Right renal cortex interstitium (tissue), 3 donors: ENCODE results near the gene PPP2R2C. TPM values are rescaled to one million over a fixed set of nuclear protein-coding genes. Genes with fewer than 3 reads are reported as not detected.

Experiments
- DNase-seq, 3 donors: peaks; one replicate each; pipeline ENCODE4 v3.0.0-alpha.2; 2013; ENCODE audit warnings: low read depth in 3 of 3, low spot score in 2 of 3
- polyA plus RNA-seq, 3 donors: library from polyadenylated mRNA; unstranded; fragments of 120-200 nt; gene quantifications; one replicate each; pipeline ENCODE4 v1.2.1, GENCODE V29; 2013; ENCODE audit not compliant: insufficient read length in 3 of 3

Gene PPP2R2C
- polyA plus RNA-seq, 3 donors: 0.22 to 0.62 (median 0.39) TPM

DNA sequence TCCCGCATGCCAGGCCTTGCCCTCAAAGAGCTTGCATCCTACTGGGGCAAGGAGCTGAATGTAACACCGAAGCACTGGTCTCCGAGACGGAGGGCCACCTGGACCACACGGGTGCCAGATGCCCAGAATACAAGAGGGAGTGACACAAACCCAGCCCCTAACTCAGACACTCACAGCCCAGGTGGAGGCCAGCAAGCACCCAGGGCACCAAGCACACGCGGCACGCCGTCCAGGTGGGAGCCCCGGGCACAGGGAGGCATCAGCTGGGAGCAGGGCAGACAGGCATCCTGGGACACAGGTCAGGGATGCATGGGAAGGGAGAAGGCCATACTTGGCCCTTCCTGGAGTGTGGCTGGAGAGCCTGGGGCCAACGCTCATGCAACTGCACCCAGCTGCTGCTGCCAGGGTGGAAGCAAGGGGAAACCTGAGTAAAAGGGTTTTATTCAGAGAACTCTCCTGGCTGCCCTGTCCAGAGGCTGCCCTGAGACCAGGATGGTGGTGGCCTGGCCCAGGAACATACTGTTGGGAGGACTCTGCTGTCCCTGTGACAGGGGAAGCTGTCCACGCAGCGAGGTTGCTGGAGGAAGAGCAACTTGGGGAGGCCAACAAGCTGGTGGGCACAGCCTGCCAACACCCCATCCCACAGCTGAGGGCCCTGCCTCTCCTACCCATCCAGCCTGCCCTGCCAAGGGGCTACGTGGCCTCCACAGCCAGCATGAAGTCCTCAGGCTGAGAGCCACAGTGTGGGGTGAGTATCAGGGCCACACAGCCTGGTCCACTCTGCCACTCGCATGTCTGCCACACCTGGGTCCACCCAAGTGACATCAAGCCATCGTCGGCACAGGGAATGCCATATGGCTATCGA lies 22.2 kb upstream of the PPP2R2C start:
- no peak for DNase-seq

DNA sequence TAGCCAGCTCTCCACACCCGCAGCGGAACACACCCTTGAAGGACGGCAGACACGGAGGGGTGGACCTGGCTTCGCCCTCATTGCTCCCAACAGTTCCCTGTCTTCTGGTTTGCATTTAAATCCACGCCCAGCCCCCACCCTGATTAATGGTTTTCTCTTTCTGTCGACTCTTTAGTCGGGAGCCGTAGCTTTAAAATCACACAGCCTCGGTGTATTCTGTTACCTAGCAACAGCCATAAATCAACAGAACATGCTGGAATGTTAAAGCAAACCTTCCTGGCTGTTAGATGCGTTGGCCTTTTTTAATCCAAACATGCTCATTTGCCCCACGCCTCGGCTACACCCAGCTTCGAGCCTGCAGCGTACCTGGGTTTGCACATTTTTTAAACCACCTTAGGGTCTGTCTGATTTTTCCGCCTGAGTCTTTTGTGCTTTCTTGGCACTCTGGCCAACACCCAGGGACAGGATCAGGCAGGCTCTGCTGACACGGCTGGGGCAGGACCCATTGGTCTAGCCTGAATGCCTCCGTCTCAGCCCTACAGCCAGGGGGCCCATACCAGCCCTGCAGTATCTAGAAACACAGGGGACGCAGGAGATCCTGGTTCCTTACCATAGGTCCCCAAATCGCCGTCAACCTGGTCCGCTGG lies 21.4 kb upstream of the PPP2R2C start:
- DNase-seq: peak in 2 of 3 donors; percentile 27 to 64

DNA sequence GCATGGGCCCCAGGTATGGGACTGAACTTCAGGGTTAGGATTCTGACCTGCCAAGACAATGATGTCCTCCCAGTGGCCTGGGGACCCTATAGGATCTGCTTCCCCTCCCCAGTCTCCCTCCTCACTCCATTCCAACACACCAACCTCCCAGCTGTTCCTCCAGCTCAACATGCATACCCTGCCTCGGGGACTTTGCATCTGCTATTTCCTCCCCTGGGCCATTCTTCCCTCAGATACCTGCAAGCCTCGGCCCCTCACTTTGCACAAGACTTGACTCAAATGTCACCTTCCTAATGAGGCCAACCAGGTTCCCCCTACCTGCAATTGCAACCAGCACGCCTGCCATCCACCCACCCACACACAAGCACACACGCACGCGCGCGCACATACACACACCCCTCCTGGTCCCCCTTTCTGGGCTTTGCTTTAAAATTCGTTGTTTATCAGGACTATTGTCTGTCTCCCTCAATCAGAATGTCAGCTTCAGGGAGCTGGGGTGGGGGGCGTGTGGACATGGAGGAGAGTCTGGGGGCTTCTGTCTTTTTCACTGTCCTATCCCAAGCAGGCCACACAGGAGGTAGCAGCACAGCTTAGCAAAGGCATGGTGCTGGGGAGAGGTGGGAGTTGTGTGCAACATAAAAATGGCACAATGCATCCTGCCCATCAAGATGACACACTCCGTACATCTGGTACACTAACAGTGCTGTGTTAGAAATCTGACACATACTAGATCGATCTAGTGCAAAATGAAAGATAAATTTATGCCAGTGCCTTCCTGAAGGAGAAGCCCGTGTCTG lies 20.6 kb upstream of the PPP2R2C start:
- DNase-seq: no peak

DNA sequence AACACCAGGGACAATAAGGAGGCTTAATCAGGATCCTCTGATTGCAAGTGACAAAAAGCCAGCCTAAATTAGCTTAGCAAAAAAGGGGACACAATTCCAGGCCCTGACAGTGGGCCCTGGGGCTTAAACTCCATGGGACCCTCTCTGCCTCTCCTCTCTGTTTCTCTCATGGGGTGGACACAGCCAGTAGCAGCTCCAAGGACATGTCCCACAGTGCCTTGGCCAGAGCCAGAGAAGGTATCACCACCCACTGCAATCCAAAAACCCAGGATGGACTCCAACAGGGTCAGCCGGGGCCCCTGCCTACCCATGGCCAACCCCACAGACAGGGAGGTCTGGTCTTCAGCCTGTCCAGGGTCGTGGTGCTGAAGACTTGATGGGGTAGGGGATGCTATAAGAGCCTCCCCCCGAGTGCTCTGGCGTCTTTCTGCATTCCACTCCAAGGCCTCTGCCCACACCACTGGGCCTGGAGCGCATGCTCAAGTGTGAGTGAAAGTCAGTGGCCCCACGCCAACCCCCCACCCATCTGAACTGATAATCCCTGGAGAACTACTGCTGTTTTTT lies 19.7 kb upstream of the PPP2R2C start:
- DNase-seq: no peak

DNA sequence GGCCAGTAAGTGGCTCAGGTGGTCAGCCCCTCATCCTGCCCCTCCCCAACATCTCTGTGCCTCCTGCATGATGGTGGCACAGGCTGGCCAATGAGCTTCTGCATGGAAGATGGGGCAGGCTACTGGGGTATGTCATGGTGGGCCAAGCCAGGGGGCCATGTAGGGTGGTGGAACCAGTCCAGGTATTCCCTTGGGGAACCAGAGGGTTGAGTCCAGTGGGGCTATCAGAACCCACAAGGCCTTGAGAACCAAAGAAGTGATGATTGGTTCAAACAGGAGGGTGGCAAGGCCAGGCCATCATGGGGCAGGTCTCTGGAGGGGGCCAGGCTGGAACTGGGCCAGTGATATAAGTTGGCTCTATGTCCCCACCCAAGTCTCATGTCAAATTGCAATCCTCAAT lies 18.8 kb upstream of the PPP2R2C start:
- no peak for DNase-seq

DNA sequence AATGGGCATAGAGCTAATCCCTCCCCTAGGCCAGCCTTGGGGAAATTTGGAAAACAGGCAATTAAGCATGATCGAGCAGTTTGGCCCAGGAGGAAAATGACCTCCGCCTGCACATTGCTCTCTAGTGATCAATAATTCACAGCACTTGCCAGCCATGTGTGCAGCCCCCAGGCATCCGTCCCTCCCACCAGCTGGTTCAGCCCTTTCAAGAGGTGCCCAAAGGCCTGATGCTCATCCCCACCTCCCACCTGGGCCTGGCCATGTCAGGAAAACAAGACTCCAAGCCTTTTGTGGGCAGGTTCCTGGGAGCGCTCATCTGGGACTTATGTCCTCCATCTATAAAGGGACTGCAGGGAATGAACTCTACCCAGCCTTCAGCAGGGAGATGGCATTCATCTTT lies 17.5 kb upstream of the PPP2R2C start:
- no peak for DNase-seq

DNA sequence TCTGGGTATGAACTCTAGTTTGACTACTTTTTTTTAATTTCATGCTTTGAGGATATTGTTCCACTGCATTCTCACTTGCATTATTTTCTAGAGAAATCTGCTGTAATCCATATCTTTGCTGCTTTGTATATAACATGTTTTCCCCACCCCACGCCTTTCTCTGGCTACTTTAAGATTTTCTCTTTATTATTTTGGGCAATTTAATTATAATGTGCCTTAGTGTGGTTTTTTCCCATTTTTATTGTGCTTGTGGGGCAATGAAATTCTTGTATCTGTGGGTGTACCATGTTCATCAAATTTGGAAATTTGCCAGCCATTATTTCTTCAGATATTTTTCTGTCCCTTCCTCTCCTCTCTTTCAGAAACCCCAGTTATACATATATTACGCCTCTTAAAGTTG lies 15.1 kb upstream of the PPP2R2C start:
- no peak for DNase-seq

DNA sequence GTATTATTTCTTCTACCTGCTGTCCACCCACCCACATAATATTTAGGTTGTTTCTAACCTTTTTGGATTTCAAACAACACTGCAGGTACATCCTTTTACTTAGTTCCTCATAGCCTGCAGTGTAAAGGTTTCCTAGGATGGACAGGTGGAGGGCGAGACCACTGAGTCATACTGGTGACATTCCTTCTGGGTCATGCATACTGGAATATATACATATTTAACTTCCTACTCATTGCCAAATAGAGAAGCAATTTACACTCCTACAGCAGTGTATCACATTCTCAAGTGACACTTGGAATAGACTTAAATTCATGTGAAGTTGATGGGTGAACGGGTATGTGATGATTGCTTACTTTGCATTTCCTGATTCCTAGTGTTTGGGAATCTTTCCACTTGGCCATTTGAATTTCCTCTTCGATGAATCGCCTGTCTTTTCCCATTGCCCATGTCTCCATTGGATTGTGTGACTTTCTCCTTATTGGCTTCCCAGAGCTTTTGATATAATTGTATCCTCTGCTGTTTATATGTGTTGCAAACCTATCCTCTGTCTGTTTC lies 8.2 kb upstream of the PPP2R2C start:
- DNase-seq: no peak

DNA sequence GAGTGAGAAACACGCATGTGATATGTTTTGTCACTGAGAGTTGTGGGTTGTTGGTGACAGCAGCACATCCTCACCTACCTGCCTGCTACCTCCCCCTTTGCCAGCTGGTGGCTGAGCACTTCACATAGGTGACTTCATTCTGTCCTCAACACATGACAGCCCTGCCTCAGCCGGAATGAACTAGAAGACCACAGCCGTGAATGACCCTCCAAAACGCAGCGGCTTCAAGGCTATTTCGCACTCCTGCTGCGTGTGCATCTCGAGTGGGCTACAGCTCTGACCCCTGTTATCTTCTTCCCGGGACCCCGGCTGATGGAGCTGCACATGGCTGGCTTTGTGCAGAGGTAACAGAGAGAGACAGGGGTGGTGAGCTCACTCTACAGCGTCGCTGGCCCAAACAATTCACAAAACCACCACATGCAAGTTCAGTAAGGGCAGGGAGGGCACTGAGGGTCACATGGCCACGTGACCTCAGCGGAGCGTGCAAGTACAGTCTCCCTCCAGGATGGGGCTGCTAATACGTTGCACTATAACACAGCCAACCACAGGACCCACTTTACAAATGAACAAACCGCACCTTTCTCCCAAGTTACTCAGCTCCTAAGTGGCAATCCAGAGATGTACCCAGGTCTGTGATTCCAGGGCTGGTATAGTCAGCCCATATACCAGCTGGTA lies 6.3 kb upstream of the PPP2R2C start:
- DNase-seq: no peak

DNA sequence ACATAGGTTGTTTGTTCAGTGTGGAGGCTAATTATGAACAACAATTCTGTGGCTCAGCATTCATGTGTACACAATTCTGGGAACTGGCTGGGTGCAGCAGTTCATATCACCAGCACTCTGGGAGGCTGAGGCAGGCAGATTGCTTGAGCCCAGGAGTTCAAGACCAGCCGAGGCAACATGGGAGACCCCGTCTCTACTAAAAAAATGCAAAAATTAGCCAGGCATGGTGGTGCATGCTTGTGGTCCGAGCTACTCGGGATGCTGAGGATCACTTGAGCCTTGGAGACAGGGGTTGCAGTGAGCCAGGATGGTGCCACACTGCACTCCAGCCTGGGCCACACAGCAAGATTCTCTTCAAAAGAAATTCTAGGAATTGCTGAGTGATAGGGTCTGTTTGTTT lies 4.5 kb upstream of the PPP2R2C start:
- DNase-seq: no peak

DNA sequence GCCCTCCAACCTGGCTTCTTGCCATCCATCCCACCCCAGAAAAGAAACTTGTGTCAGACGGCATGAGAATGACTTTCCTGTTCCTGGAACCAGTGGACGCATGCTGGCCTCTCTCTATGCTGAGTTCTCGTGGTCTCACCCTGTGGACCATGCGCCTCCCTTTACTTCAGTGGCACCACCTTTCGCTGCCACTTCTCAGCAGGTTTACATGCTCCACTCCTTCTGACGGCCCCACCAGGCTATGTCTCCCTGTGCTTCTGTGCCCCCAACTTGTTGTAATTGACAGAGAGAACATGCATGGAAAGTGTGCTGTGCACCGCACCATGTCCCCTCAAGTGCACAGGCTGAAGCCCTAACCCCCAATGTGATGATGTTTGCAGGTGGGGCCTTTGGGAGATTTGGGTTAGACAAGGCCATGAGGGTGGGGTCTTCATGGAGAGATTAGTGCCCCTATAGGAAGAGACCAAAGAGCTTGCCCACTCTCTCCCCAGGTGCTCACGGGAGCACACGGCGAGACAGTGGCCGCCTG lies 3.1 kb upstream of the PPP2R2C start:
- no peak for DNase-seq

DNA sequence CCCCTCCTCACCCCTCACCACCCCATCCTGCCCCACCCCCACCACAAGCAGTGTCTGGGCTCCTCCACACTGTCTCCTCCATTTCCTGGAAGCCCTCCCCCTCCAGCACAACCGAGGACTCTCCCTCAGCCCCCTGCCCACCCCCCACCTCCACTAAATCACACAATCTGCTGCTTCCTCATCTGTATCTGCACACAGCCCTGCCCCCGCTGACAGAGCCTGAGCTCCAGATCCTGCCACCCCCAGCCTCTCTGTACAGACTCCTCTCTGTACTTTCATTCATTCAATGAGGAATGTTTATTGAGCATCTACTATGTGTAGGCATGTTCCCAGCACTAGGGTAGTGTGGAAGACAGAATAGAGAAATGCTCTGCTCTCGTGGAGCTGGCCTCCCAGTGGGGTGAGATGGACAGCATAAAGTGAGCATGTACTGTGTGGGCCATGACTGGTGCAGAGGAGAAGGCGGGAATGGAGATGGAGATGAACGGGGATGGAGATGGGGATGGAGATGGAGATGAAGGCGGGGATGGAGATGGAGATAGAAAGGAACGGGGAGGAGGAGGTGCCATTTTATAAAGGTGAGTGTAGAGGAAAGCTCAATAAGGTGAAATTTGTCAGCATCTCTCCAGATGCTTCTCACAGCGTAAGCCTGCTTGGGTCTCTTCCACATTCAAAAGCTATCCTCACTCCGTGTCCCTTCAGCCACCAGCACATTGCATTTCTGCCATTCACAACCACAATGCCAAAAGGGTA lies 2.5 kb upstream of the PPP2R2C start:
- DNase-seq: no peak

DNA sequence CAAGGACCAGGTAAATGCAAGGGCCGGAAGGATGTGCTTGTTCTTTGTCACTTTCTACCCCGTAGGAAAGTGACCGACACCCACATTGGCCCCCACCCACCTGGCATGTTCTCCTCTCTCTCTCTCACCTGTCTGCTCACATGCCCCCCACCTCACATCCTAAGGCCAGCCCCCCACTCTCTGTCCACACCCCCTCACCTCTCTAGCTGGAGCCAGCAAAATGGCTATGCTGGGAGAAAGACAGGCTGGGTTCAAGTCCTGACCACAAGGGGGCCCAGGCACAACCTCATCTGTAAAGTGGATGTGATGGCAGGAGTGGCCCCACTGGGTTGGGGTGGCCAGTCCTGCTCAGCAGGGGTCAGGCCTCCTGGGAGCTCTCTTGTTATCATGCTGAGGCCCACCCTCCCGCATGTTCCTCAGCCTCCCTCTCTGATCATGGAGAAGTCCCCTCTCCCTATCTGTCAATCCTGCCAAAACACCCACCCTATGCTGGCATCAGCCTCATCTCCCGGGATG lies 1.7 kb upstream of the PPP2R2C start:
- DNase-seq: no peak

DNA sequence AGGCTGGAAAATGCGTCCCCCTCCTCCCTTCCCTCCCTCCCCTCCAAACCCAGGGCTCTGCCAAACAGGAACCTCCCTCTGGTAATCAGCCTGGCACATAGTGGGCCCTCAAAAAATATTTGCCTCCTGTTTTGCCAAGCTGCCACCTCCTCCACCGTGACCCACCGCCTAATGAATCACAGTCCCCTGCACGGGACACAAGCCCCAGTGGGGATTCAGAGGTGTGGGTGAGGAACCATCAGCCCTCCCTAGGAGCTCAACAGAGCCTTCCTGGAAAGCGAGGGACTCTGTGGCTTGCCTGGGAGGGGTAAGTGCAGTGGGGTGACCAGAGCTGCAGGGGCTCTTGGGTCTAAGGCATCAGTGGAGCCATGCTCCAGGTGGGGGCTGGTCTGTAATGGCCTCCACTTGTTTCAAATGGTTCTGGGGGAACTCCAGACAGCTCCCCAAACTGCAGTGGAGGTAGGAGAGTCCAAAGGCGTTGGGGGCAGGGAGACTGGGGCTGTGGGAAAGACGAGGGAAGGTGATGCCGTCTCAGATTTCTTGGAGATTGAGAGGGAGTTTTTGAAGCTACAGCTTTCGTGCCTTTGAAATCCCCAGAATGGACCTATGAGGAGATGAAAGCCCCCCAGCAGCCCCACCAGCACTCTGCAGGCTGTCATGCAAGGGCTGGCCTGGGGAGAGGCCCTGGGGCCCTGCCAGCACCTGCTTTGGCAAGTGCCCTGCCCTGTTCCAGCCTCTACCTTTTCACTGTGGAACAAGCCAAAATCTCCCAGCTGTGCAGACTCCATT lies 1.0 kb upstream of the PPP2R2C start:
- no peak for DNase-seq

DNA sequence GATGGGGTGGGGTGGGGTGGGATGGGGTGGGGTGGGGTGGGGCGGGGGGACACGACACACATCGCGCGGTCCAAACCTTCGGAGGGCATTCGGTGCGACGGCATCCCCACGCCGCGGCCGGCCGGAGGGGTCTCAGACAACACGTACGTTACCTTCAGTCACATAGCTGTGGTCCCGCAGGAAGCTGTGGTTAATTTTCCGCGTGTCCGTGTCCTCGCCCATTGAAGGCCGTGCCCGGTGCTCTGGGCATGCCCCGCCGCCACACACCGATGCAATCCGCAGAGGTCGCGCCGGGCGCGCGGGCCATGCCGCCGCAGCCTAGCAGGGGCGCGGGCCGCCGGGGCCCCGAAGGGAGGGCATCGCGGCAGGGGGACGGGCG lies 417 bp downstream of the PPP2R2C start:
- no peak for DNase-seq

DNA sequence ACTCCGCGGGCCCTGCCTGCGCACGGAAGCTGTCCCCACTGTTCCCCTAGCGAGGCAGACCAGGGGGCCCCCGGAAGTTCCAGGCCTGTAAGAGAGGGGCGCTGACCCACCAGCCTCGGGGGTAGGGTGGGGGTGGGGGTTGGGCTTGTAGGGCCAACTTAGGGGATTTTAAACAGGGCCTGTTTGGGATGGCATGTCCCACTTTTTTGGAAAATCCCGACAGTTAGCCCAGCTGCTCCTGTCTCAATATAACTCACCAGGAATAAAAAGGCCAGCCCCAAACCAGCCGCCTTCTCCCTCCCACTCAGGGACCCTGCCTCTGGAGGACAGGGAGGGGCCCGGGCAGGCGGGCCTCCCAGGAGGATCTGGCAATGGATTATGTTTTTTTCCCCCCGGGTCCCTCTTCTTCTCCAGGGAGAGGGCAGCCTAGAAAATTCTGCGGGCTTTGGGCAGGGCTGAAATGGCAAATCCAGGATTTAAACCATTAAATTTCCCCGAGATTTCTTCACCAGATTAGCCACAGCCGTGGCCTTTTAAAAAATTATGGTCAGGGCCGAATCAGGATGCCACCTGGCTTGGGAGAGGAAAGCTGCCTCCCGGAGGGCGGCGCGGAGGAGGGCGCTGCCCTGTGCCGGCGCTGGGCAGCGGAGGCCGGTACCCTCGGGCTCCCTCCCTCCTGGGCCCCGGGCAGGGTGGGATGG lies 957 bp downstream of the PPP2R2C start:
- no peak for DNase-seq

DNA sequence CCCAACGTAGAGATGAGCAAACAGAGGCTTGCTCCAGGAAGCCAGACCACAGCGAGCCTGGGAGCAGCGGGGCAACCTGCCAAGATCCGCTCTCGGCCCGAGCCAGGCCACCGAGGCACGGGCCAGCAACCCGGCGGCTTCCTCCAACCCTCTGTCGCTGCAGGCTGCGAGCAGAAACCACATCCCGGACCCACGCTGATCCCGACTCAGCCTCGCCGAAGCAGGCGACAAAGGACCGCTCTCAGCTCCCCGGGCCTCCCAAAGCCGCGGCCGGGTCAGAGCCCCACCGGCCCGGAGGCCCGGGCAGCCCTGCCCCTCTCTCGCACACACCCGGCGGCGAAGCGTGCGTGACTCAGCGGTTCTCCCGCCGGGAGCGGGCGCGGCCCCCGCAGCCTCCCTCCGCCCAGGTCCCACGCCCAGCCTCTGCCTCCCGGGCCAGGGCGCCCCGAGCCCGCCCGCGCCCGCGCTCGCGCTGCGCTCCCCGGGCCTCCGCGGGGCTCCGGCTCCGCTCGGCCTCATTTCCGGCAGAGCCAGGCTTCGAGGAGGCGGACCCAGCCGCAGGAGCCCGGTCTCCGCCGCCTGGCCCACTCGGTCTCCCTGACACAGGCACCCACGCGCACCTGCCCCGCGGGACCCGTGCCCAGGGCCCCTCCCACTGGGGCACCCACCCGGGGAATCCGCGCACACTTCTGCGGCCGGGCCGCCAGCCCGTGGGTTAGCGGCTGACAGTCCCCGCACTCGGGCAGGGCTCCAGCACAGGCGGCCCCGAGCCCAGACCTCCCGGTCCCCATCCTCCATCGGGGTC lies 1.7 kb downstream of the PPP2R2C start:
- DNase-seq: no peak
